Heart left ventricle (tissue), 16 donors: ENCODE data around the gene CDCA5. TPM values are rescaled to one million over a fixed set of nuclear protein-coding genes. Genes with fewer than 3 reads are reported as not detected.

ENCODE experiments used
- ATAC-seq, 4 donors: fragments of 200-7000 bp; cut with Tn5 transposase; one replicate each; pipeline ENCODE4 v1.9.1; 2020 to 2022; ENCODE audit warnings: moderate library complexity in 4 of 4, mild to moderate bottlenecking in 3 of 4, moderate number of reproducible peaks in 1 of 4
- DNase-seq, 5 donors: peaks; one replicate each; pipeline ENCODE4 v3.0.0-alpha.2; 2020
- H3K27ac ChIP-seq, 12 donors: fragments of 200-600 bp; sonication (generic) in 4 of 12; one replicate each; pipeline versions ENCODE4 v1.5.0 to v1.8.0; 2016 to 2022; ENCODE audit warnings: mild to moderate bottlenecking in 2 of 12
- H3K27me3 ChIP-seq, 9 donors: fragments of 200-600 bp; sonication (generic) in 2 of 9; one replicate each; pipeline versions ENCODE4 v1.5.1 to v1.8.0; 2016 to 2022; ENCODE audit warnings: mild to moderate bottlenecking in 3 of 9
- H3K36me3 ChIP-seq, 9 donors: fragments of 200-600 bp; sonication (generic) in 2 of 9; one replicate each; pipeline versions ENCODE4 v1.5.0 to v1.8.0; 2018 to 2022; ENCODE audit warnings: mild to moderate bottlenecking in 2 of 9
- H3K4me1 ChIP-seq, 12 donors: fragments of 200-600 bp; sonication (generic) in 4 of 12; one replicate each; pipeline versions ENCODE4 v1.5.0 to v1.8.0; 2016 to 2022; ENCODE audit warnings: mild to moderate bottlenecking in 3 of 12
- H3K4me3 ChIP-seq, 12 donors: fragments of 200-600 bp; sonication (generic) in 4 of 12; one replicate each; pipeline versions ENCODE4 v1.5.0 to v1.8.0; 2017 to 2022; ENCODE audit warnings: mild to moderate bottlenecking in 9 of 12, moderate library complexity in 4 of 12
- H3K9me3 ChIP-seq, 12 donors: fragments of 200-600 bp; sonication (generic) in 4 of 12; one replicate each; pipeline versions ENCODE4 v1.5.0 to v1.8.0; 2016 to 2022; ENCODE audit warnings: mild to moderate bottlenecking in 1 of 12
- CTCF ChIP-seq, 12 donors: fragments of 200-600 bp; sonication (generic) in 4 of 12; IDR thresholded peaks; one replicate each; pipeline versions ENCODE4 v1.5.0 to v1.8.0; 2018 to 2022; ENCODE audit warnings: antibody characterized with exemption in 12 of 12, mild to moderate bottlenecking in 5 of 12
- POLR2A ChIP-seq, 2 donors: fragments of 450-650 bp; IDR thresholded peaks; one replicate each; pipeline ENCODE4 v1.6.1; 2017; ENCODE audit warnings: antibody characterized with exemption in 2 of 2, mild to moderate bottlenecking in 2 of 2, moderate library complexity in 2 of 2
- WGBS, 4 donors: extraction: QIAGEN DNeasy Blood & Tissue Kit in 2 of 4; methylation state at CpG; one replicate each; pipeline versions ENCODE4 v1.1.5 to v1.1.7; 2013 to 2018; 5-methylcytosine and 5-hydroxymethylcytosine counted together
- intact Hi-C, 10 donors: fragments of 100-400 bp; cut with DNase I; formaldehyde crosslinking; loops; one replicate each; pipeline versions ENCODE4 v1.11.1 to v1.14.2; 2022
- polyA plus RNA-seq, 2 donors: library from polyadenylated mRNA; stranded (reverse); fragments of 200-250 nt; gene quantifications; one replicate each; pipeline ENCODE4 v1.2.3, GENCODE V29; 2013
- total RNA-seq, 9 donors: library from RNA; depleted of rRNA in 2 of 9; stranded (reverse); fragments of >200 nt in 2 of 9; fragmentation: NEBNext Ultra II Directional in 3 of 9; extraction: Animal tissue kit (Norgen Biotek cat#: 25700) in 3 of 9; gene quantifications; one replicate each; pipeline versions ENCODE4 v1.1.0 to v1.2.4, GENCODE V29; 2016 to 2023
- donor health status: ischemic (EF 13 %, LVEDD 7.1; RV severe dilation, severe dysfunction).
- donor health status: healthy with polysubstance abuse.
- donor health status: DM: no; HTN: yes; CAD: no.
- donor health status: DM: no; HTN: no; CAD: no.
- donor health status: ischemic (EF 25% LVEDD 6.9; RV normal size, moderate dysfunction).
- donor health status: ischemic (EF 25% LVEDD 5.7; RV mildly dilated, moderate dysfunction).
- donor health status: healthy.
- donor health status: DM: yes; HTN: yes; CAD: no.
- donor health status: ischemic (EF 35%, LVEDD 5.7; RV mildly dilated, moderate dysfunction).
- donor health status: nonischemic (EF 11% LVEDD 7.7; RV severe dilation, severe dysfunction).
- donor health status: DM: yes; HTN: yes; CAD: no.
- donor health status: PGD.
- donor health status: ischemic (EF 29% LVEDD 5.4; RV normal size, mild dysfunction).
- donor health status: nonischemic (EF 23%, LVEDD 6.1; RV moderate dilation, normal function).

Gene CDCA5
- total and polyA plus RNA-seq, 11 donors, result 0.38 to 11.6 (median 0.81) TPM

GRCh38 chr11:65111159-65111743, 27.4 kb upstream of the CDCA5 start:
- H3K4me3 ChIP-seq, result peak overlapping the region in 10 of 12 donors; percentile 23 to 90 (median 61)
- intact Hi-C loops, result loop anchor here in 9 of 10 donors (2.0 to 10.0 kb wide), 11 partner anchors 70 to 416 kb away; partner anchors contain the start of genes CAPN1 (in 5 of the 9), ARL2 (in 2 of the 9), CDC42BPG (in 2 of the 9) and DPF2 (in 1 of the 9)
- H3K36me3 ChIP-seq, result peaks cover 0 to 37% (median 29%) of the 10 kb centered on the region in 9 donors
- H3K27ac ChIP-seq, result peak overlapping the region in 7 of 12 donors; percentile 27 to 86 (median 79)
- H3K27me3 ChIP-seq, result peaks cover 0 to 5% (median 0%) of the 10 kb centered on the region in 9 donors
- DNase-seq, result peak in 1 of 5 donors; percentile 33
- TF ChIP-seq CTCF (IDR thresholded peaks at IDR 0.05) (no peak), POLR2A (IDR thresholded peaks at IDR 0.05) (no peak)
- 62 to 74% (median 63%) methylated on average over 24 to 31 of the region's 31 CpGs for WGBS, 4 donors
- H3K9me3 ChIP-seq, result no peaks in the 10 kb centered on the region
- ATAC-seq, result no peak
- peaks cover 0 to 56% (median 37%) of the 10 kb centered on the region in 12 donors for H3K4me1 ChIP-seq

- H3K4me3 ChIP-seq, result peak overlapping the region in 1 of 12 donors; percentile 66
- 12 to 16% (median 13%) methylated on average over 9 to 18 of the region's 18 CpGs for WGBS, 4 donors
- H3K27ac ChIP-seq, result peak overlapping the region in 10 of 12 donors; percentile 31 to 86 (median 66)
- H3K4me1 ChIP-seq, result peaks cover 0 to 50% (median 33%) of the 10 kb centered on the region in 12 donors
- intact Hi-C loops, result loop anchor here in 9 of 10 donors (2.0 to 10.0 kb wide), 11 partner anchors 70 to 417 kb away; partner anchors contain the start of genes CAPN1 (in 5 of the 9), ARL2 (in 2 of the 9), CDC42BPG (in 2 of the 9) and DPF2 (in 1 of the 9)
- DNase-seq (peak; percentile 82 to 90 (median 86)), ATAC-seq (peak; percentile 29 to 62 (median 40))
- TF ChIP-seq POLR2A (IDR thresholded peaks at IDR 0.05) (no peak), CTCF (IDR thresholded peaks at IDR 0.05) (peak; percentile 96 to 99 (median 98))
- H3K27me3 ChIP-seq, result peaks cover 0 to 5% (median 0%) of the 10 kb centered on the region in 9 donors
- H3K36me3 ChIP-seq, result peaks cover 0 to 34% (median 28%) of the 10 kb centered on the region in 9 donors
- no peaks in the 10 kb centered on the region for H3K9me3 ChIP-seq
Measured at GRCh38 chr11:65110354-65110861, 26.6 kb upstream of the CDCA5 start.

GRCh38 chr11:65109231-65110198, 25.7 kb upstream of the CDCA5 start:
- peaks cover 0 to 55% (median 36%) of the 10 kb centered on the region in 12 donors for H3K4me1 ChIP-seq
- peak in 1 of 5 donors; percentile 14 for DNase-seq
- intact Hi-C loops, result loop anchor here in 9 of 10 donors (2.0 to 10.0 kb wide), 12 partner anchors 69 to 418 kb away; partner anchors contain the start of genes CAPN1 (in 5 of the 9), ARL2 (in 2 of the 9), CDC42BPG (in 2 of the 9) and ATG2A (in 1 of the 9)
- no peak for ATAC-seq
- peaks cover 0 to 5% (median 0%) of the 10 kb centered on the region in 9 donors for H3K27me3 ChIP-seq
- 83 to 89% (median 86%) methylated on average over 22 to 36 of the region's 36 CpGs for WGBS, 4 donors
- no peak overlapping the region for H3K27ac ChIP-seq
- no peaks in the 10 kb centered on the region for H3K9me3 ChIP-seq
- peaks cover 0 to 38% (median 28%) of the 10 kb centered on the region in 9 donors for H3K36me3 ChIP-seq
- no peak overlapping the region for H3K4me3 ChIP-seq
- no peak for TF ChIP-seq CTCF (IDR thresholded peaks at IDR 0.05)
- no peak for TF ChIP-seq POLR2A (IDR thresholded peaks at IDR 0.05)
